Right renal pelvis (tissue), 4 donors: ENCODE data around the gene ZFR. TPM values are rescaled to one million over a fixed set of nuclear protein-coding genes. Genes with fewer than 3 reads are reported as not detected.

Experiments used
- DNase-seq, 4 donors: peaks; one replicate each; pipeline ENCODE4 v3.0.0-alpha.2; 2013; ENCODE audit warnings: low read depth in 4 of 4, low spot score in 3 of 4, missing footprints in 1 of 4
- polyA plus RNA-seq, 4 donors: library from polyadenylated mRNA; unstranded; fragments of 120-200 nt; gene quantifications; one replicate each; pipeline ENCODE4 v1.2.1, GENCODE V29; 2013; ENCODE audit not compliant: insufficient read length in 4 of 4

Gene ZFR
- polyA plus RNA-seq: 100 to 1,000 TPM; 106 to 123 (median 120) TPM

DNA sequence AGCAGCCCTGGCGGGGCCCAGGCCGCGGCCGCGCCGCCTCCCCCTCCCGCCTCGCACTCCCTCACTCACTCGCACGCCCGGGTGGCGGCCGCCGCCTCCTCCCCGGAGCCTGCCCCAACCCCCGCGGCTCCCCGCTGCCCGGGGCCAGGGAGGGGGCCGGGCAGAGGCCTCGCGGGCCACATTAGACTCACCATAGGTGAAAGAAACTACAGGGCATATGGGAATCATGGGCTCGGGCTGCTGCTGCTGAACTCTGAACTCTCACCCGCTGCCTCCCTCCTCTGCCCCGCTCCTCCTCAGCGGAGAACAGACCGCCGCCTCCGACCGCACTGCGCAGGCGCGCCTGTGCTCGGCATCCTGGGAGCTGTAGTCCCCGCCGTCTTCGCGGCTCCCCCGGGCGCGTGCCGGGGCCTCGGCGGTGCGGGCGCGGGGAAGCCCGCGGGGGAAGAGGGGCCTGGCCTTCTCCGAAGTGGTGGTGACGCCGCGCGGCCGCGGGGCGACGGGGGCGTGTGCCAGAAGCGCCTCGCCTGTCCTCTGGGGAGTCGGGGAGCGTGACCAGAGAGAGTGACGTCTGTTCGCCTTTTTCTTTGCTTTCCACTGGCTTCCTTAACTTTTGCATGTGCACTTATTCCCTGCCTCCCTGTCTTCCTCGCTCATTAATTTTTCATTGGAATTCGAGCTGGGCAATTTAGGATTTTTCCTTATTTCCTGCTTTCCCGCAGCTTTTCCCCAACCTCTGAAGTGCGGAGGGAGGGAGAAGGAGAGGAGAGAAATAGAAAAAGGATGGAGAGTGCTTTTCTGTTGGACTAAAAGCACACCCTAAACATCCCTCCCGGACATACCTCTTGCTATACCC, at the start of gene ZFR:
Gene ZFR, minus strand, starts transcription at position 310 of the 856 bp plus-strand sequence. Its CDS starts 82 bp downstream, at position 228.
- peak; percentile 82 to 88 (median 88) for DNase-seq

DNA sequence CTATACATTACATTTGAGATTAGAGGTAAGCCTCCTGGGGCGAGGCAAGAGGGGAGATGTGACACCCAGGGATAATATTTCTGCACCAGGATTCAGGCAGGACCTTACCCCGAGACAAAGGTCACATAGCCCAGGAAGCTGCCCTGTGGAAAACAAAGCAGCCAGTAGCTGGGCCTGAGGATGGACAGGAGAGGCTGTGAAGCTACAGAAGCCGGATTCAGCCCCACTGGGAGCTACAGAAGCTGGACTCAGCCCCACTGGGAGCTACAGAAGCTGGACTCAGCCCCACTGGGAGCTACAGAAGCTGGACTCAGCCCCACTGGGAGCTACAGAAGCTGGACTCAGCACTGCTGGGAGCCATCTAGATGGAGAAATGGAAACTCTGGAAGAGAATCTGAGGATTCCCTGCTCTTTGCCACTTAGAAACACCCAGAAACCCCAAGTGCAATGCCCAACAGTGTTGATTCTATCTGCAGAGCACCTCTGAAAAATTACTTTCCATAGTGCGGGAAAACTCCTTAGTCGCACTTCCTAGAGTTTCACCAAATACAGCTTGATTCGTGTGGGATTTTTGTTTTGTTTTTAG, 46.5 kb upstream of the ZFR start:
- no peak for DNase-seq

DNA sequence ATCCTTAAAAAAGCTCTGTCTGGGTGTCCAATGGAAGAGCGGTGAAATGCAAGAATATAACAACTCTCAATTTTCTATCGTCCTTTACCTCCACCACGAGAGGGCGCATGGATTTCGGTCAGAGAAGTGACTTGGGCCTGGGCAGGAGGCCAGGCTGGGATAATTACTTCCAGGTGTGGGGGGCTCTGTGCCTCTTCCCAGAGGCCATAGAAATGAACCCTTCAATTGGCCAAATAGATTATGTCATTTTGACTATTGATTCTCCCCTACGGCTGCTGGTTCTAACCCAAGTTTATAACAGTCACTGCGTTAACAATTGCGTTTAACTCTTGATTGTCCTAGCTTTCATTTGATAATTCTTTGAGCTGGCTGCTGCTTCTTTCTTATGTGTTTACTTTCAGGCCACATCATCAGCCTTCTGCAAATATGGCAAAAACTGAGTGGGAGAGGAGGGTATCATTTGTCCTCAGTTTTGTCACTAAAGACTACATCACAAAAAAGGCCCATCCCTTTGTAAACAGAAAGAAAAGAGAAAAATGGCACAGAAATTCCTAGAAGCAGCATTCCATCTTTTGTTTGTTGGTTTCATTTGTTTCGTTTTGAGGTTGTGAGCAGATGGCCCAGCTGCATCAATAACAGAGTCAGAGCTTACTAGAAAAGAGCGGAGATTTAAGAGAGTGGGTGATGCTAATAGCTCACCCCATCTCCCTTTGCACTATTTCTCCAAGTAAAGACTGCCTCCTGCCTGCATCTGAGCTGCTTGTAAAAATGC, 45.4 kb upstream of the ZFR start:
- peak; percentile 74 to 83 (median 74) for DNase-seq

DNA sequence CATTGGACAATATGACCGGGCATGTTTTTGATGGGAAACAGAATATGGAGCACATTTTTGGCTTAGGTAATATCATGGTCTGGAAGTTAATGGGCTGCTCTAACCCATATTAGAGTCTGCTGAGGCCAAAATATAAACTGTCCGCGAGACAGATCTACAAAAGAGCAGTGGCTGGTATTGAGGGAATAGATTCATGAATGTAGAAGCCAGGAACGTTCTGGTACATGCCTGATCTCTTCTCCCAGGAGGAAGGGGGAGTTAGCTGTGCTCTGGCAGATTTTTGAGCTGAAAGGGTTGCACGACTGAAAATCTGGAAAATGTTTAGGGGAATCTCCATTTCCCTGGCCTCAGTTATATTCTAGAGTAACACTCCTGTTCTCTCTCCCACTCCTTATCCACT, 42.9 kb upstream of the ZFR start:
- DNase-seq: no peak

DNA sequence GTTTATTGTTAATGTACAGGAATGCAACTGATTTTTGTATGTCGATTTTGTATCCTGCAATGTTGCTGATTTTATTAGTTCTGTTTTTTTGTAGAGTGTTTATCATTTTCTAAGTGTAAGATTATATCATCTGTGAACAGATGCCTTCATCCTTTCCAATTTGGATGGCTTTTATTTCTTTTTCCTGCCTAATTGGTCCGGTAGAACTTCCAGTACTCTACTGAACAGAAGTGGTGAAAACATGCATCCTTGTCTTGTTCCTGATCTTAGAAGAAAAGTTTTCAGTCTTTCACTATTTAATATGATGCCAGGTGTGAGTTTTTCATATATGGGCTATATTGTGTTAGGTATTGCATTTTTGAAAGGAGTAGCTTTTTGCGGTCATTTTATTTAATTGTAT, 42.5 kb upstream of the ZFR start:
- DNase-seq: no peak

DNA sequence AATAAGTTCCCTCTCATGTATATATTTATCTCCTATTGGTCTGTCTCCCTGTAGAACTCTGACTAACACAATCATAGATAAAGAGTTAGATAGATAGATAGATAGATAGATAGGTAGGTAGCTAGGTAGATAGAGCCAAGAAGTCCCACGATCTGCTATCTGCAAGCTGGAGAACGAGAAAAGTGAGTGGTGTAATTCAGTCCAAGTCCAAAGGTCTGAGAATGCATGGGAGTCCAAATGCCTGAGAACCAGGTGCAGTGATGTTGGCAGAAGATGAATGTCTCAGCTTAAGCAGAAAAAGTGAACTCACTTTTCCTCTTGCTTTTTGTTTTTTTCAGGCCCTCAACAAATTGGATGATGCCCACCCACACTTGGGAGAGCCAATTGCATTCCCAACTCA, 37.7 kb upstream of the ZFR start:
- DNase-seq: no peak

DNA sequence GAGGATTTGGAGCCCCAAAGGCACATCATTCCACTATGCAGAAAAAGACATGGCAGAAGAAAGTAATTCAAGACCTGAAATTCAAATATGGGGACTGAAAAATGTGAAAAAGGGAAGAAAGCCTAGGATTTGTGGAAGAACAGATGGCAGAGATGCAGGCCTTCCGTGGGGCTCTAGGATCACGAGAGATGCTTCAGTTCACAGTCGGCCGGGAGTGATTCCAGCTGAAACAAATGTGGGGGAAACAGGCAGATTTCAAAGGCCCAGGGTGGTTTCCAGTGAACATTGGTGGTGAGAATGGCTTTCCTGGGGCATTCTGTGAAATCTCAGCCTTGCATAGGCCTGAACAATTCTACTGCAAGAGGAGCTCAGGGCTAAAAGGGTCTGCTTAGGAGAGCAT, 34.6 kb upstream of the ZFR start:
- DNase-seq: no peak

DNA sequence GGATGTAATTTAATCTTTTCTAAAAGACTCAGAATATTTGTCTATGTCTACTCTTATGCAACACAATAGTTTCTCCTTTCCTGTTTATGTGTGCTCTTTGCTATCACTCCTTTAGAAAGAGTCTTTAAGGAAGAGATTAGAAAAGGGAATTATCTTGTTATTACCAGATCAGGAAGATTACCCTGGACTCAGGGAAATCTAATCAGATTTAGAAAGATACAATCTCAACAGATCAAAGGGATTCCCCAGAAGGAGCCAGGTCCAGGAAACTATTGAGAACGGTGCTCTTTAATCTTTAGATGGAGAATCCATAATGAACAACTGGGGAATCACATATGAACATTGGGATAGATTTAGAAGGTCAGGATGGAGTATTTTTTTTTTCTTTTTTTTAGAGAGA, 32.4 kb upstream of the ZFR start:
- DNase-seq: no peak

DNA sequence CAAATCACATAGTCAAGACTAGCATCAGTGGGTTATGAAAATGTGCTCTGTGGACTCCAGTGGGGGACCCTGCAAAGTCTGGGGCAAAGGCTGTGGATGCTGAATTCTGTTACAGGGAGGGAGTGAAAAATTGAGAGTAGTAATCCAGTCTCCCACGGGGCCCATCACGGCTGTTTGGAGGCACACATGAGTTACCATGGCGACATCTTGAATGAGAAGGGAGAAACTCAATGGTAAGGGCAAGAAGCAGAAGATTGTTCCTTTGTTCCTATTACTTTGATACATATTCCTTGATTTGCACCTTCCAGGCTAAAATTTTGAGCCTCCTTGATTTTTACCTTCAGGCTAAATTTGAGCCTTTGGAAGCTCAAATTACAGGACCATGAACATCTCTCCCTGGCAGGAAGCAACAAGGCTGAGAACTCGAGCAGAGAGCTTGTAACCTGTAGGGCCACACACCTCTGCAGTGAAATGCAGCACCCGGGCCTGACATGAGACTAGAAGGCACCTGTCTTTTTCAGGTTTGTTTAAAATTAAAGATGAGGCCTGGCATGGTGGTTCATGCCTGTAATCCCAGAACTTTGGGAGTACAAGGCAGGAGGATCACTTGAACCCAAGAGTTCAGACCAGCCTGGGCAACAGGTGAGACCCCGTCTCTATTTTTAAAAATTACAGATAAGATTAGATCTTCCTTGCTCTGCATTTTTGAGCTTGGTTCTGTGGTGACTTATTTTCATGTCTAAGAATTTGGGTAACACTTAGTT, 31.0 kb upstream of the ZFR start:
- no peak for DNase-seq

DNA sequence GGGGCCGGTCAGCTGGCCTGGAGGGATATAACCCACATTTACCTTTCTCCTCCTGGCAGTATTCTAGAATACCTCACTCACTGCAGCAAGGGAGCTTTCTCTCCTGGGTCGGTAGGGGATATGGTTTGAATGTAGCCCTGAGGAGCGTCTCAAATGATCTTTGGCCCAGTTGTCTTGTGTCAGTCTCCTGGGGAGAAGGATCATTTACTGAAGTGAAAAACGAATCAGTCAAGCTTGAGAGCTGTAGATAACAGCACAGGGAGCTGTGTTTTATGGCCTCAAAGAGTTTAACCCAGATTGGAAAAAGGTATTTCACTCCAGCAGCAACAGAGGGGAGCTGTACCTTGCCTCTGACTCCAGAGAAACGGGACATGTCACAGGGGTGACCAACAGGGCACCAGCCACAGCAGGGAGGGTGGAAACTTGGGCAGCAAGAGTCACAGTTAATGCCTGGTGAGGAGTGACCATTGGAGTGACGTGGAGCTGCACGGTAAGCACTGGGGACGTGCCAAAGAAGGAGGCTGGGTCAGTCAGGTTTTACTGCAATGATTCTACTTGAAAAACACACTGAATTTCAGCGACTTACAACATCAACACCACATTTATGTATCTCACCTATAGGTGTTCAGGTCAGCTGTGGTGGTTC, 29.8 kb upstream of the ZFR start:
- DNase-seq: no peak

DNA sequence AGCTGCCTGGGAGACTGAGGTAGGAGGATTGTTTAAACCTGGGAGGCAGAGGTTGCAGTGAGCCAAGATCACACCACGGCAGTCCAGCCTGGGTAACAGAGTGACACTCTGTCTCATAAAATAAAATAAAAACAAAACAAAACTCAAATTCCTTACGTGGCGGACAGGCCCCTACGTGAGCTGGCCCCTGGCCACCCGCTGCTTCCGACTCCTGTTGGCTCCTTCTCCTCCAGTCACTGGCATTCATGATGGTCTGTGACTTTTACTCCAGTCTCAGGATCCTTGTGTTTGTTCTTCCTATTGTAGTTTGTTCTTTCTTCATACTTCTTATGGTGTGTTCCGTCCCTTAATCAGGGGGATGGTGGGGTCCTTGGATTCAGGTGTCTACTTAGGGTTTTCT, 28.5 kb upstream of the ZFR start:
- no peak for DNase-seq

DNA sequence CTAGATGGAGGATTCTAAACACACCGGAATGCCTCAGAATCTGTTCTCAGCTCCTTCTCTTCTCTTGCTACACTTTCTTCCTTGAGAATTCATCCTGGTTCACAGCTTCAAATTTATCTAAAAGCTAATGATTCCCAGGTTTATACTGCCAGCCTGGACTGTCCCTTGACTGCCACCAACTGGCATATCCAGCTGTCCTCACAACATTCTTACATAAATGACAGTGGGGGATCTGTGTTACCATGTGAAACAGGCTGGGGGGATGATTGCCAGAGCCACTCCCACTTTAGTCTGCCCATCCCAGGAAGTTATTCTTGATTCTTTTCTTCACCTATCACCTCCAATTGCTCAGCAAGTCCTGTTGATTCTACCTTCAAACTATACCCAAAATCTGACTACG, 27.2 kb upstream of the ZFR start:
- no peak for DNase-seq

DNA sequence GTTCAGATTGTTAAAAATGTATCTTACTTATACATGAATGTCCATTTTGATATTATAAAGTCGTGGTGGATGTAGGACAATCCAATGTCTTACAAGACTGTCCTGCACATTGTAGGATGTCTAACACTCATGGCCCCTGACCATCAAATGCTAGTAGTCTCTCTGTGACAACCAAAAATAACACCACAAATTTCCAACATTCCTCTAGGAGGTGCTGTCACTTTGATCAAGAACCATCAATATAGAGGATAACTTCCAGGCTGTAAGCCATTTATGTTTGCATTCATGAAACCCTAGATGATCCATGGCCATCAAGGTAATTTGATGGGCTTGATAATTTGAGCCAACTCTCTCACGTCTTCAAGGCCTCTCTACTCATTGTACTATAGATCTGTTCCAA, 20.5 kb upstream of the ZFR start:
- DNase-seq: no peak

DNA sequence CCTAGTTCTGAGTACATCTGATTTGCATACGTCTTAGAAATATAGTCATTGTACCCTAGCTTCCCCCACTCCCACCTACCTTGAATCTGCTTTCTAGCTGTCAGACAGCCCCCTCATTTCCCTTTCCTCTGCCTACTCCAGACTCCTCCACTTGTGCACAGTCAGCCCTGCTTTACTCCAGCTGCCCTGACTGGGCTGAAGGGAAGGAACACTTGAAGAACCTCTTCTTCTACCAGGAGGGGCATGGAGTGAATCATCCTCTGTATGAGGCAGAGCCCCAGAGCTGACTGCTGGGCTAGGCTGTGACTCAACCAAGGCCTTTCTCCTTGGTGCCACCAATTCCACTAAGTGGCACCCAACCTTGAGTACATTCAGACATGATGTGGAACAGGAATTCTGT, 18.1 kb upstream of the ZFR start:
- no peak for DNase-seq

DNA sequence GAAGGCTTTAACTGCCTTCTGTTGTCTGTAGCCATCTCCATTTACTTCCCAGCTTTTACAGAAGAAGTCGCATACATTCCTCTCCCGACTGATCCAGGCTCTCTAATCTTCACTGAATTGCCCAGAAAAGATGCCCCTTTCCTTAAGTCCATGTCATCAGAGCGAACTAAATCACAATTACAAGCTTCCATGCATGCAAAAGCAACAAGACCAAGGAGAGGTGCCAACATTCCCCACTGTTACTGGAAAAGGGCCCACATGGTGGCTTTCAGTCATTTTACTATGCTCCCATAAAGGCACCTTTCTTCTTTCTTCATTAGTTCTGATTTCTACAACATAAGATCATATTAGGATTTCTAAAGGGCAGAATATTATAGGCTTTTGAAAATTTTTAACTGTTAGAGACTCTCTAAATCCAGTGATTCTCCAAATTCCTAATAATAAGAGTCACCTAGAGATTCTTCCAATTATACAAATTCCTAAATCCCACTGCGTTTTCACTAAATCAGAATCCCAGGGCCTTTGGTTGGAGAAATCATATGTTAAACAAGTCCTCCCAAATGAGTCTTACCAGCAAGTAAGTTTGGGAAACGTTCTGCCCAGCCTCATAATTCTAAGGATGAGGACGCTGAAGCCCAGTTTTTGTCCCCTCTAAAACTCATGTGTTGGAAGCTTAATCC, 17.0 kb upstream of the ZFR start:
- DNase-seq: no peak

DNA sequence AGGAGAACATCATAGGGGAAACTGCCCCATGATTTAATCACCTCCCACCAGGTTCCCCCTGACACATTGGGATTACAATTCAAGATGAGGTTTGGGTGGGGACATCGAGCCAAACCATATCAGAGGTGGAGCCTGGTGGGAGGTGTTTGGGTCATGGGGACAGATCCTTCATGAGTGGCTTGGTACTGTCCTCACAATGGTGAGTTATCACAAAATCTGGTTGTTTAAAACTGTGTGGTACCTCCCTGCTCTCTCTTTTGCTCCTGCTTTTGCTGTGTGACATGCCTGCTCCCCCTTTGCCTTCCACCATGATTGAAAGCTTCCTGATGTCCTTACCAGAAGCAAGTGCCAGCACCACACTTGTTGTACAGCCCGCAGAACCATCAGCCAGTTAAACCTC, 16.2 kb upstream of the ZFR start:
- no peak for DNase-seq

DNA sequence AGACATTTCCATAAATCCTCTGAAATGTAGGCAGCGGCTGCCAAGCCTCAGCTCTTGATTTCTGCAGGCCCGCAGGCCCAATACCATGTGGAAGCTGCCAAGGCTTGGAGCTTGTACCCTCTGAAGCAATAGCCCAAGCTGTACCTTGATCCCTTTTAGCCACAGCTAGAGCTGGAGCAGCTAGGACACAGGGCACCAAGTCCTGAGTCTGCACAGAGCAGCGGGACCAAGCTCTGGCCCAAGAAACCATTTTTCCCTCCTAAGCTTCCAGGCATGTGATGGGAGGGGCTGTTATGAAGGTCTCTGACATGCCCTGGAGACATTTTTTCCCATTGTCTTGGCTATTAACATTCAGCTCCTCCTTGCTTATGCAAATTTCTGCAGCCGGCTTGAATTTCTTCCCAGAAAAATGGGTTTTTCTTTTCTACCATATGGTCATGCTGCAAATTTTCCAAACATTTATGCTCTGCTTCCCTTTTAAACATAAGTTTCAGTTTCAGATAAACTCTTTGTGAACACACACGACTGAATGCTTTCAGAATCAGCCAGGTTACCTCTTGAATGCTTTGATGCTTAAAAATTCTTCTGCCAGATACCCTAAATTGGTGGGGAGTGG, 14.4 kb upstream of the ZFR start:
- DNase-seq: no peak

DNA sequence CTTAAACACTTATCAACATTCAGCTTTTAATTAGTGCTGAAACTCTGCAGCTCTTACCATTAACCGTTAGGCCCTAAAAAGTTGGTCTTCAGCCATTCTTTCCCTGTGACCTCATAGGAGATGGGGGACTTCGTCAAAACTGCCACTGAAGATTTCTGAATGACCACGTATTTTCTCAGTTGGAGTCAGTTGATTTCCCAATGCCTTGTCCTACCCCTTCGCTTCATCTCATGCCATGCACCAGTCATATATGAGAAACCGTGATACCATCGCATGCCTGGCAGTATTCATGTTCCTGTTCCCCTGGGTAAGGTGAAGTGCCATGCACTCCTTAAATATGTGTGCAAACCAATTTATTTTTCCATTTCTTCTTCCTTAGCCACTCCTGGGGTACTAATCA, 10.8 kb upstream of the ZFR start:
- DNase-seq: no peak

DNA sequence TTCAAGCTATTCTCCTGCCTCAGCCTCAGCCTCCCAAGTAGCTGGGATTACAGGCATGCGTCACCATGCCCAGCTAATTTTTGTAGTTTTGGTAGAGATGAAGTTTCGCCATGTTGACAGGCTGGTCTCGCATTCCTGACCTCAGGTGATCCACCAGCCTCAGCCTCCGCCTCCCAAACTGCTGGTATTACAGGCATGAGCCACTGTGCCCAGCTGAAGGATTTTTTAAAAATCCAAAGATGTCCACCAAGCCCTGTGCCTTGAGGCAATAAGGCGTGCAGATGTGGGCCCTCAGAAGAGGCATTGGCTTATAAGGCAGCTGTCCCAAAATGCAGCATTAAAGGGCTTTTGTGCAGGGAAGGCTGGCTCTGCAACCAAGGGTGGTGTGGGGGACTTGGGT, 10.3 kb upstream of the ZFR start:
- DNase-seq: no peak
